ENCODE data around the gene TTLL11. TPM values are rescaled to one million over a fixed set of nuclear protein-coding genes. Genes with fewer than 3 reads are reported as not detected.

The TTLL11 gene
- total and polyA plus RNA-seq, 2 of the 8 experiments (the other 6 are each of a cell fraction or from before 2014, with no cell fraction given): 0.56 to 0.80 TPM

DNA sequence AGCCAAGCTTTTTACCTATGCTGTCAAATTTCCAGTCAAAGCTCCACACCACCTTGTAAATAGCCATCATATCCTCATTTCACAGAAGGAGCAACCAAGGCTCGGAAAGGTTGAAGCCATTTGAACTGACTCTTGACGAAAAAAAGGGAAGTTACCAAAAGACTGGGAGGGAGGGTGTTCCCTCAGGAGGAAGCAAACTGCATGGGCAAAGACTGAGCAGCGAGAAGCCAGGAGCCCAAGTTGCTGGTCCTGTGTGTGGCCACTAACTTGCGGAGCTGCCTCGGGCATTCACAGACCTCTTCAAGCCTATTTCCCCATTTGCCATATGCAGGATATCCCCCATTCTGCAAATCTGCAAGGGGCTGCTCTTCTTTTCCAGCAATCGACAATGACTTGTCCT, 37.4 kb downstream of the TTLL11 start:
- Histone ChIP-seq H3K27ac (ENCODE audit: low read depth, low read length) (no peak overlapping the region), H2BK120ac (replicated peaks; ENCODE audit: low read depth, low read length) (no peak overlapping the region), H3K14ac (ENCODE audit: insufficient read length) (no peak overlapping the region), H3K4me1 (replicated peaks in 1 of 4; ENCODE audit: control insufficient read depth in 3 of 4, insufficient read depth in 4 of 4, low read length in 3 of 4) (0 out of 7 replicates have a peak, but pooled peaks cover 0 to 2% (median 0%) of the 10 kb centered on the region in 4 experiments), H2AK5ac (ENCODE audit: low read depth, low read length) (no peak overlapping the region), H2BK20ac (ENCODE audit: low read length) (no peak overlapping the region), H2BK12ac (ENCODE audit: low read depth, low read length) (no peak overlapping the region), H3K4me2 (ENCODE audit: insufficient read depth in 1 of 2, low read depth in 2 of 2, low read length in 2 of 2) (no peak overlapping the region), H3K27me3 (replicated peaks in 1 of 4; ENCODE audit: control insufficient read depth in 3 of 4, extremely low read depth in 1 of 4, insufficient read depth in 3 of 4, low read length in 3 of 4) (no peaks in the 10 kb centered on the region), H2AFZ (ENCODE audit: low read length) (no peak overlapping the region), H3K36me3 (ENCODE audit: control insufficient read depth in 2 of 4, insufficient read depth in 4 of 4, low read length in 3 of 4) (no peaks in the 10 kb centered on the region), H3K4ac (replicated peaks; ENCODE audit: insufficient read length, low read depth, low read length) (no peak overlapping the region), H3K4me3 (ENCODE audit: extremely low read depth in 1 of 4, insufficient read depth in 2 of 4, low read depth in 3 of 4, low read length in 4 of 4) (no peak overlapping the region), H4K20me1 (replicated peaks in 1 of 2; ENCODE audit: control insufficient read depth in 1 of 2, insufficient read depth in 2 of 2, low read length in 2 of 2) (peaks cover 0 to 1% of the 10 kb centered on the region in 2 experiments), H3K79me2 (ENCODE audit: control insufficient read depth in 1 of 2, insufficient read depth in 2 of 2, low read length in 2 of 2) (no peaks in the 10 kb centered on the region), H4K5ac (ENCODE audit: insufficient read length, low read depth, low read length) (no peak overlapping the region), H4K8ac (ENCODE audit: extremely low read depth, insufficient read depth, low read length) (no peak overlapping the region), H4K91ac (replicated peaks; ENCODE audit: insufficient read length, low read length) (no peak overlapping the region), H2BK5ac (ENCODE audit: low read depth, low read length) (no peak overlapping the region), H3K23me2 (ENCODE audit: low read depth, low read length) (no peaks in the 10 kb centered on the region), H2BK15ac (ENCODE audit: low read length) (no peak overlapping the region), H3K18ac (ENCODE audit: extremely low read depth, low read length) (no peak overlapping the region), H3K9me3 (ENCODE audit: insufficient read depth in 2 of 2, low read depth in 1 of 2, low read length in 1 of 2) (no peaks in the 10 kb centered on the region), H3K79me1 (ENCODE audit: low read depth, low read length) (no peaks in the 10 kb centered on the region), H3K23ac (ENCODE audit: insufficient read length) (no peak overlapping the region), H3K9ac (replicated peaks in 1 of 4; ENCODE audit: extremely low read depth in 1 of 4, low read depth in 3 of 4, low read length in 3 of 4) (no peak overlapping the region), H3K56ac (replicated peaks; ENCODE audit: insufficient read length, low read depth, low read length) (no peak overlapping the region)
- FAIRE-seq (no peak), DNase-seq (ENCODE audit: low read depth in 1 of 2, low spot score in 2 of 2) (no peak)
- CTCF ChIA-PET (ENCODE audit: partially characterized antibody): interaction anchor here (1.3 kb wide), 1 partner anchor 505 kb away, joined by 3 read pairs; no protein-coding TSS in a partner anchor
- POLR2A ChIA-PET (ENCODE audit: partially characterized antibody): interaction anchor here (1.1 to 1.3 kb wide), 2 partner anchors 12 to 13 kb away, joined by 3 read pairs; no protein-coding TSS in a partner anchor
- 95% methylated on average over 6 of the region's 6 CpGs; no CpG with 5 or more reads in 1 of the 2 experiments for WGBS, 2 experiments (ENCODE audit: extremely low coverage in 1 of 2, insufficient coverage in 1 of 2, insufficient read length in 1 of 2, insufficient replicate concordance in 2 of 2, low coverage in 1 of 2, low lambda C conversion rate in 2 of 2, missing lambda C conversion rate in 1 of 2)
- TF ChIP-seq RNF2 (IDR thresholded peaks at IDR 0.05; ENCODE audit: borderline replicate concordance, low read depth, low read length, missing control alignments, poor library complexity, severe bottlenecking): no peak
- no peak for TF ChIP-seq POU5F1 (IDR thresholded peaks at IDR 0.05; ENCODE audit: low read depth, low read length)
- TF ChIP-seq HDAC2 (IDR thresholded peaks at IDR 0.05; ENCODE audit: borderline replicate concordance in 1 of 2, low read depth in 2 of 2, low read length in 2 of 2): no peak

Measured in H1 (cell line).